A673 (cell line): ENCODE measurements around the gene ANAPC16. TPM values are rescaled to one million over a fixed set of nuclear protein-coding genes. Genes with fewer than 3 reads are reported as not detected.
"Not testable (repeated sequence)": the region's sequence is repeated elsewhere in the genome, so short reads cannot be mapped to it uniquely, and the experiment has no call there.

Experiments used
- BruUV-seq: library from RNA; stranded (reverse); fragments of 400-500 nt; replicated peaks from 2 replicates; lab custom pipeline; 2021; lab: Mats Ljungman, UMichigan
- CTCF ChIA-PET: fragments of 300-600 bp; sonication (Branson Sonifier 250); formaldehyde crosslinking; loops from one replicate; lab custom pipeline; 2022; ENCODE audit warnings: antibody characterized with exemption; lab: Charles Lee
- POLR2A ChIA-PET: fragments of 300-600 bp; sonication (Branson Sonifier 250); formaldehyde crosslinking; loops from one replicate; lab custom pipeline; 2022; ENCODE audit warnings: antibody characterized with exemption; ENCODE audit not compliant: low non-redundant PET; lab: Charles Lee
- DNase-seq: peaks from one replicate; pipeline ENCODE4 v3.0.0-alpha.2; 2015; ENCODE audit warnings: low spot score
- H3K27ac ChIP-seq: fragments of 200-600 bp; sonication (generic); 2 replicates; pipeline ENCODE4 v1.5.1; 2016; ENCODE audit warnings: mixed run types, low read depth, mild to moderate bottlenecking, mixed read lengths, antibody characterized with exemption, low read length; ENCODE audit not compliant: poor library complexity, severe bottlenecking
- H3K27me3 ChIP-seq: fragments of 200-600 bp; sonication (generic); replicated peaks from 2 replicates; pipeline ENCODE4 v1.6.1; 2017; ENCODE audit warnings: mixed run types, low read depth, mild to moderate bottlenecking, mixed read lengths, antibody characterized with exemption, low read length; ENCODE audit not compliant: insufficient read depth, poor library complexity
- H3K36me3 ChIP-seq: fragments of 200-600 bp; sonication (generic); 2 replicates; pipeline ENCODE4 v1.6.1; 2016; ENCODE audit warnings: mixed run types, mild to moderate bottlenecking, mixed read lengths, antibody characterized with exemption, low read length; ENCODE audit not compliant: insufficient read depth, poor library complexity, severe bottlenecking
- H3K4me1 ChIP-seq: fragments of 200-600 bp; sonication (generic); 2 replicates; pipeline ENCODE4 v1.6.1; 2017; ENCODE audit warnings: mixed run types, mild to moderate bottlenecking, mixed read lengths, antibody characterized with exemption, low read length; ENCODE audit not compliant: insufficient read depth, poor library complexity, severe bottlenecking
- H3K4me3 ChIP-seq: fragments of 200-600 bp; sonication (generic); 2 replicates; pipeline ENCODE4 v1.5.1; 2016; ENCODE audit warnings: low read depth, mixed run types, mild to moderate bottlenecking, mixed read lengths, low read length; ENCODE audit not compliant: poor library complexity, severe bottlenecking
- H3K9me3 ChIP-seq: fragments of 200-600 bp; sonication (generic); 2 replicates; pipeline ENCODE4 v1.6.1; 2016; ENCODE audit warnings: mixed run types, low read depth, mild to moderate bottlenecking, mixed read lengths, antibody characterized with exemption, low read length; ENCODE audit not compliant: poor library complexity, severe bottlenecking
- CTCF ChIP-seq: fragments of 300-800, 200-600 bp; sonication (generic); conservative IDR thresholded peaks from 2 replicates; pipeline ENCODE4 v1.5.1; 2017; ENCODE audit warnings: low read depth, mild to moderate bottlenecking, antibody characterized with exemption, low read length, moderate library complexity, mixed read lengths
- EZH2 ChIP-seq: fragments of 200-600 bp; sonication (generic); IDR thresholded peaks from 2 replicates; pipeline ENCODE4 v1.6.1; 2017; ENCODE audit warnings: borderline replicate concordance, low read depth, mild to moderate bottlenecking, mixed read lengths, antibody characterized with exemption, low read length; ENCODE audit not compliant: poor library complexity, severe bottlenecking
- intact Hi-C: fragments of 100-400 bp; cut with micrococcal nuclease; formaldehyde crosslinking; loops from one replicate; pipeline ENCODE4 v1.10.0; 2022; ENCODE audit not compliant: unreplicated experiment
- total RNA-seq: library from RNA; stranded (reverse); gene quantifications from 2 replicates; pipeline ENCODE4 v1.2.3, GENCODE V29; 2021

ANAPC16 gene
- total RNA-seq, 1 experiment from 2014 or later, result 57.6 TPM

- Histone ChIP-seq H3K4me3 (no peak overlapping the region), H3K27me3 (no peaks in the 10 kb centered on the region), H3K27ac (no peak overlapping the region), H3K9me3 (no peaks in the 10 kb centered on the region), H3K4me1 (peaks cover 20% of the 10 kb centered on the region), H3K36me3 (no peaks in the 10 kb centered on the region)
- ChIA-PET CTCF (no interaction called here), POLR2A (interaction anchor here (0.6 kb wide), 1 partner anchor 18 kb away, joined by 7 read pairs; no protein-coding TSS in a partner anchor)
- intact Hi-C loops, result loop anchor here (5.0 to 10.0 kb wide), 4 partner anchors 93 to 266 kb away; no protein-coding TSS in a partner anchor
- no TSS peak for BruUV-seq
- DNase-seq, result no peak
- TF ChIP-seq EZH2 (no peak), CTCF (no peak)
These were observed 4.8 kb downstream of the ANAPC16 start for GRCh38 chr10:72220637-72221036.

GRCh38 chr10:72221278-72221677 lies 5.5 kb downstream of the ANAPC16 start:
- ChIA-PET CTCF (interaction anchor here (0.6 kb wide), 1 partner anchor 95 kb away, joined by 5 read pairs; no protein-coding TSS in a partner anchor), POLR2A (interaction anchor here (0.6 kb wide), 2 partner anchors 17 to 873 kb away, joined by 6 to 7 read pairs; no protein-coding TSS in a partner anchor)
- no peak overlapping the region for H3K27ac ChIP-seq

GRCh38 chr10:72223743-72224101 lies 7.9 kb downstream of the ANAPC16 start:
- Histone ChIP-seq H3K27ac (peak overlapping the region; percentile 18), H3K4me3 (no peak overlapping the region), H3K27me3 (no peaks in the 10 kb centered on the region), H3K36me3 (no peaks in the 10 kb centered on the region), H3K4me1 (peaks cover 31% of the 10 kb centered on the region), H3K9me3 (no peaks in the 10 kb centered on the region)
- no peak for DNase-seq
- no peak for TF ChIP-seq CTCF
- ChIA-PET POLR2A (interaction anchor here (1.2 kb wide), 1 partner anchor 19 kb away, joined by 3 read pairs; no protein-coding TSS in a partner anchor), CTCF (interaction anchor here (1.5 kb wide), 1 partner anchor 98 kb away, joined by 6 read pairs; no protein-coding TSS in a partner anchor)
- no TSS peak for BruUV-seq
- intact Hi-C loops, result loop anchor here (5.0 to 10.0 kb wide), 4 partner anchors 96 to 269 kb away; no protein-coding TSS in a partner anchor

More at GRCh38 chr10:72221278-72221677, 5.5 kb downstream of the ANAPC16 start:
- intact Hi-C loops, result loop anchor here (5.0 to 10.0 kb wide), 4 partner anchors 94 to 266 kb away; no protein-coding TSS in a partner anchor
- no peaks in the 10 kb centered on the region for H3K36me3 ChIP-seq
- H3K27me3 ChIP-seq, result no peaks in the 10 kb centered on the region
- TF ChIP-seq EZH2, result no peak
- TF ChIP-seq CTCF, result no peak
- H3K4me1 ChIP-seq, result peaks cover 21% of the 10 kb centered on the region
- no peak overlapping the region for H3K4me3 ChIP-seq
- no peak for DNase-seq
- BruUV-seq, result no TSS peak
- no peaks in the 10 kb centered on the region for H3K9me3 ChIP-seq

- BruUV-seq, H3K36me3 ChIP-seq, DNase-seq, H3K9me3 ChIP-seq, H3K27me3 ChIP-seq, H3K27ac ChIP-seq, H3K4me3 ChIP-seq: not testable (repeated sequence)
- intact Hi-C loops, result loop anchor here (5.0 to 10.0 kb wide), 4 partner anchors 97 to 269 kb away; no protein-coding TSS in a partner anchor
- H3K4me1 ChIP-seq, result peaks cover 33% of the 10 kb centered on the region
- ChIA-PET POLR2A (interaction anchor here (1.2 kb wide), 1 partner anchor 19 kb away, joined by 3 read pairs; no protein-coding TSS in a partner anchor), CTCF (interaction anchor here (1.5 kb wide), 1 partner anchor 98 kb away, joined by 6 read pairs; no protein-coding TSS in a partner anchor)
These were observed 8.4 kb downstream of the ANAPC16 start for GRCh38 chr10:72224191-72224590.
